ENCODE measurements around the gene TSSC4. TPM values are rescaled to one million over a fixed set of nuclear protein-coding genes. Genes with fewer than 3 reads are reported as not detected.

TSSC4 gene
- total RNA-seq, 1 experiment from 2014 or later: 47.1 TPM

GRCh38 chr11:2366733-2367132, 33.8 kb upstream of the TSSC4 start:
- Histone ChIP-seq H2AFZ (ENCODE audit: low read depth, low read length, poor library complexity, severe bottlenecking) (no peak overlapping the region), H3K9me3 (ENCODE audit: control insufficient read depth in 1 of 2, insufficient read depth in 1 of 2, low read depth in 1 of 2, low read length in 2 of 2) (no peaks in the 10 kb centered on the region), H3K4me2 (ENCODE audit: low read length) (no peak overlapping the region), H3K27ac (ENCODE audit: low read depth, low read length) (no peak overlapping the region), H3K79me2 (ENCODE audit: insufficient read depth, low read length) (no peaks in the 10 kb centered on the region), H3K9me2 (ENCODE audit: insufficient read depth) (no peaks in the 10 kb centered on the region), H3K4me1 (ENCODE audit: control insufficient read depth in 1 of 2, insufficient read depth in 2 of 2, low read length in 2 of 2) (no peaks in the 10 kb centered on the region), H4K20me1 (ENCODE audit: insufficient read depth) (no peaks in the 10 kb centered on the region), H3K9ac (ENCODE audit: low read length) (no peak overlapping the region), H3K36me3 (ENCODE audit: control insufficient read depth in 1 of 2, insufficient read depth in 2 of 2, low read length in 2 of 2) (no peaks in the 10 kb centered on the region), H3K4me3 (replicated peaks in 1 of 2; ENCODE audit: low read depth in 1 of 2, low read length in 2 of 2) (no peak overlapping the region), H3K27me3 (ENCODE audit: insufficient read depth, low read length) (0 out of 2 replicates have a peak, but pooled peaks cover 5% of the 10 kb centered on the region)
- TF ChIP-seq SIN3A (IDR thresholded peaks at IDR 0.05; ENCODE audit: low read depth) (no peak), ELF1 (IDR thresholded peaks at IDR 0.05; ENCODE audit: borderline replicate concordance, low read depth) (no peak), CTCF (IDR thresholded peaks at IDR 0.05 in 2 of 3, conservative IDR thresholded peaks at IDR 0.05 in 1 of 3; ENCODE audit: borderline replicate concordance in 1 of 3, insufficient read depth in 1 of 3, low read depth in 2 of 3, low read length in 2 of 3) (no peak)
- ATAC-seq (no peak), DNase-seq (ENCODE audit: low read depth, low spot score) (no peak)
- intact Hi-C loops (cut with micrococcal nuclease): no loop called here
- CTCF ChIA-PET: interaction anchor here (0.6 kb wide), 1 partner anchor 211 kb away, joined by 3 read pairs; no protein-coding TSS in a partner anchor
- no TSS peak for BruUV-seq (replicated peaks)
- RAD21 ChIA-PET (ENCODE audit: low non-redundant PET in 1 of 2, low total read pairs in 2 of 2, uncharacterized antibody in 2 of 2, unreplicated experiment in 2 of 2): no interaction called here
- POLR2A ChIA-PET: interaction anchor here (2.8 kb wide), 1 partner anchor 11 kb away, joined by 14 read pairs; the partner anchor contains the start of gene CD81

- intact Hi-C loops (cut with micrococcal nuclease): no loop called here
- Histone ChIP-seq H3K4me3 (replicated peaks in 1 of 2; ENCODE audit: low read depth in 1 of 2, low read length in 2 of 2) (no peak overlapping the region), H4K20me1 (ENCODE audit: insufficient read depth) (no peaks in the 10 kb centered on the region), H3K27ac (ENCODE audit: low read depth, low read length) (no peak overlapping the region), H3K9me2 (ENCODE audit: insufficient read depth) (no peaks in the 10 kb centered on the region), H3K4me2 (ENCODE audit: low read length) (no peak overlapping the region), H3K36me3 (ENCODE audit: control insufficient read depth in 1 of 2, insufficient read depth in 2 of 2, low read length in 2 of 2) (no peaks in the 10 kb centered on the region), H3K27me3 (ENCODE audit: insufficient read depth, low read length) (0 out of 2 replicates have a peak, but pooled peaks cover 5% of the 10 kb centered on the region), H2AFZ (ENCODE audit: low read depth, low read length, poor library complexity, severe bottlenecking) (no peak overlapping the region), H3K9me3 (ENCODE audit: control insufficient read depth in 1 of 2, insufficient read depth in 1 of 2, low read depth in 1 of 2, low read length in 2 of 2) (no peaks in the 10 kb centered on the region), H3K4me1 (ENCODE audit: control insufficient read depth in 1 of 2, insufficient read depth in 2 of 2, low read length in 2 of 2) (no peaks in the 10 kb centered on the region), H3K79me2 (ENCODE audit: insufficient read depth, low read length) (no peaks in the 10 kb centered on the region), H3K9ac (ENCODE audit: low read length) (no peak overlapping the region)
- no peak for TF ChIP-seq EZH2 (IDR thresholded peaks at IDR 0.05)
- TF ChIP-seq SIN3A (IDR thresholded peaks at IDR 0.05; ENCODE audit: low read depth): no peak
- TF ChIP-seq YY1 (IDR thresholded peaks at IDR 0.05; ENCODE audit: extremely low read depth, insufficient replicate concordance, low read depth, low read length): no peak
- no peak for TF ChIP-seq JUND (IDR thresholded peaks at IDR 0.05)
- no peak for TF ChIP-seq SP1 (IDR thresholded peaks at IDR 0.05; ENCODE audit: low read depth)
- no peak for TF ChIP-seq MAX (IDR thresholded peaks at IDR 0.05)
- no peak for TF ChIP-seq EZH2phosphoT487 (IDR thresholded peaks at IDR 0.05; ENCODE audit: borderline replicate concordance)
- no peak for TF ChIP-seq ELF1 (IDR thresholded peaks at IDR 0.05; ENCODE audit: borderline replicate concordance, low read depth)
- TF ChIP-seq CTCF (IDR thresholded peaks at IDR 0.05 in 2 of 3, conservative IDR thresholded peaks at IDR 0.05 in 1 of 3; ENCODE audit: borderline replicate concordance in 1 of 3, insufficient read depth in 1 of 3, low read depth in 2 of 3, low read length in 2 of 3): no peak
- TF ChIP-seq ATF3 (IDR thresholded peaks at IDR 0.05): no peak
- no peak for TF ChIP-seq CEBPB (IDR thresholded peaks at IDR 0.05; ENCODE audit: low read depth)
- TF ChIP-seq POLR2A (IDR thresholded peaks at IDR 0.05; ENCODE audit: borderline replicate concordance, extremely low read depth, insufficient read depth, insufficient read length): no peak
- no peak for TF ChIP-seq EGR1 (IDR thresholded peaks at IDR 0.05; ENCODE audit: low read depth)
- ChIA-PET RAD21 (ENCODE audit: low non-redundant PET in 1 of 2, low total read pairs in 2 of 2, uncharacterized antibody in 2 of 2, unreplicated experiment in 2 of 2) (no interaction called here), CTCF (no interaction called here), POLR2A (interaction anchor here (2.8 kb wide), 1 partner anchor 10 kb away, joined by 14 read pairs; the partner anchor contains the start of gene CD81)
- DNase-seq (ENCODE audit: low read depth, low spot score) (no peak), ATAC-seq (no peak)
- no TSS peak for BruUV-seq (replicated peaks)
These were observed 33.0 kb upstream of the TSSC4 start for GRCh38 chr11:2367266-2368160.

Measured in HCT116 (cell line).